Measurements from ENCODE around the gene TRDMT1.

Gene TRDMT1

DNA sequence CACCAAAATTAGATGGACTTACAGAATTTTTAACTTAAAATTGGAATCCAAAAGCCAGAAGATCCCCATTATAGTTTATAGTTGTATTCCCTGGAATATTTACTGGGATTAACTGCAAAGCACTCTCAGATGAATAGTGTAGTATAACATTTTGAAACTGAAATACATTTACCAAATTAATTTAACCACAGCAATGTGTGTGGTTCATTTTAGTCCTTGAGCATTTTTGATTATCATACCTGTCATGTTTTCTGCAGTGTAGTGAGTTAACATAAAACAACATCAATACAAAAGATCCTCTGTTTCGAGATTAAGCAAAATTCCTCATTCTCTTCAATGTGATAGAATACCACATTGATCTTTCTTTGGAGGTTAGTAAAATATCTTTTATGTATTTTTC lies 30.3 kb upstream of the TRDMT1 start:
- no peak for DNase-seq (ENCODE audit: low read depth)

DNA sequence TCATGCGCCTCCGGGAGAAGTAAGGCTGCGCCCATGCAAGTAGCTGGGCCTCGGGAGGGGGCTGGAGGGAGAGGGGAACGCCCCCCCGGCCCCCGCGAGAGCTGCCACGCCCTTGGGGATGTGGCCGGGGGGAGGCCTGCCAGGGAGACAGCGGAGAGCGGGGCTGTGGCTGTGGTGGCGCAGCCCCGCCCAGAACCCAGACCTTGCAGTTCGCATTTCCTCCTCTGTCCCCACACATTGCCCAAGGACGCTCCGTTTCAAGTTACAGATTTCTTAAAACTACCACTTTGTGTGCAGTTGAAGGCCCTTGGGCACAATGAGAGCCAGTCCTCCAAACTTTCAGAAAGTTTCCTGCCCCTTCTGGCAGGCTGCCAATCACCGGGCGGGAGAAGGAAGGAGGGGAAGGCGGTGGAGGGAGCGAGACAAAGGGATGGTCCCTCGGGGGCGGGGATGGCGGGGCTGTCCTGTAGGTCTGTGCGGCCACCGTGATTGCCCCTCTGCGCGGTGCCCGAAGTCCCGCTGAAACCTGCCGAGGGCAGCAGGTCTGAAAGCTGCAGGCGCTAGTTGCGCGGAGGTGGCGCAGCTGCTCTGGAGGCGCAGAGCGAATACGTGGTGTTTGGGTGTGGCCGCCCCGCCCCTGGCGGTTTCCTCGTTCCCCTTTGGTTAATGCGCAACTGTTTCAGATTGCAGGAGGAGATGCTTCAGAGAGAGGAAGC lies 28.7 kb upstream of the TRDMT1 start:
- DNase-seq (ENCODE audit: low read depth) = peak; percentile 73

DNA sequence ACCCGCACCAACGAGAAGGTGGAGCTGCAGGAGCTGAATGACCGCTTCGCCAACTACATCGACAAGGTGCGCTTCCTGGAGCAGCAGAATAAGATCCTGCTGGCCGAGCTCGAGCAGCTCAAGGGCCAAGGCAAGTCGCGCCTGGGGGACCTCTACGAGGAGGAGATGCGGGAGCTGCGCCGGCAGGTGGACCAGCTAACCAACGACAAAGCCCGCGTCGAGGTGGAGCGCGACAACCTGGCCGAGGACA lies 28.2 kb upstream of the TRDMT1 start:
- DNase-seq (ENCODE audit: low read depth) = no peak

DNA sequence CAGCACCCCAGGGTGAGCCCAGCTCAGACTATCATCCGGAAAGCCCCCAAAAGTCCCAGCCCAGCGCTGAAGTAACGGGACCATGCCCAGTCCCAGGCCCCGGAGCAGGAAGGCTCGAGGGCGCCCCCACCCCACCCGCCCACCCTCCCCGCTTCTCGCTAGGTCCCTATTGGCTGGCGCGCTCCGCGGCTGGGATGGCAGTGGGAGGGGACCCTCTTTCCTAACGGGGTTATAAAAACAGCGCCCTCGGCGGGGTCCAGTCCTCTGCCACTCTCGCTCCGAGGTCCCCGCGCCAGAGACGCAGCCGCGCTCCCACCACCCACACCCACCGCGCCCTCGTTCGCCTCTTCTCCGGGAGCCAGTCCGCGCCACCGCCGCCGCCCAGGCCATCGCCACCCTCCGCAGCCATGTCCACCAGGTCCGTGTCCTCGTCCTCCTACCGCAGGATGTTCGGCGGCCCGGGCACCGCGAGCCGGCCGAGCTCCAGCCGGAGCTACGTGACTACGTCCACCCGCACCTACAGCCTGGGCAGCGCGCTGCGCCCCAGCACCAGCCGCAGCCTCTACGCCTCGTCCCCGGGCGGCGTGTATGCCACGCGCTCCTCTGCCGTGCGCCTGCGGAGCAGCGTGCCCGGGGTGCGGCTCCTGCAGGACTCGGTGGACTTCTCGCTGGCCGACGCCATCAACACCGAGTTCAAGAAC lies 27.7 kb upstream of the TRDMT1 start:
- DNase-seq (ENCODE audit: low read depth) = peak; percentile 85

DNA sequence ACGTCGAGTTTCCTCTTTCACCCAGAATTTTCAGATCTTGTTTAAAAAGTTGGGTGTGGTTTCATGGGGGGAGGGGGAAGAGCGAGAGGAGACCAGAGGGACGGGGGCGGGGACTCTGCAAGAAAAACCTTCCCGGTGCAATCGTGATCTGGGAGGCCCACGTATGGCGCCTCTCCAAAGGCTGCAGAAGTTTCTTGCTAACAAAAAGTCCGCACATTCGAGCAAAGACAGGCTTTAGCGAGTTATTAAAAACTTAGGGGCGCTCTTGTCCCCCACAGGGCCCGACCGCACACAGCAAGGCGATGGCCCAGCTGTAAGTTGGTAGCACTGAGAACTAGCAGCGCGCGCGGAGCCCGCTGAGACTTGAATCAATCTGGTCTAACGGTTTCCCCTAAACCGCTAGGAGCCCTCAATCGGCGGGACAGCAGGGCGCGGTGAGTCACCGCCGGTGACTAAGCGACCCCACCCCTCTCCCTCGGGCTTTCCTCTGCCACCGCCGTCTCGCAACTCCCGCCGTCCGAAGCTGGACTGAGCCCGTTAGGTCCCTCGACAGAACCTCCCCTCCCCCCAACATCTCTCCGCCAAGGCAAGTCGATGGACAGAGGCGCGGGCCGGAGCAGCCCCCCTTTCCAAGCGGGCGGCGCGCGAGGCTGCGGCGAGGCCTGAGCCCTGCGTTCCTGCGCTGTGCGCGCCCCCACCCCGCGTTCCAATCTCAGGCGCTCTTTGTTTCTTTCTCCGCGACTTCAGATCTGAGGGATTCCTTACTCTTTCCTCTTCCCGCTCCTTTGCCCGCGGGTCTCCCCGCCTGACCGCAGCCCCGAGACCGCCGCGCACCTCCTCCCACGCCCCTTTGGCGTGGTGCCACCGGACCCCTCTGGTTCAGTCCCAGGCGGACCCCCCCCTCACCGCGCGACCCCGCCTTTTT lies 26.9 kb upstream of the TRDMT1 start, which contains the start of gene VIM:
VIM (plus strand) TSS at position 151 of the 925 bp plus-strand sequence. CDS start 1,182 bp downstream, outside the sequence.
- peak; percentile 84 for DNase-seq (ENCODE audit: low read depth)

DNA sequence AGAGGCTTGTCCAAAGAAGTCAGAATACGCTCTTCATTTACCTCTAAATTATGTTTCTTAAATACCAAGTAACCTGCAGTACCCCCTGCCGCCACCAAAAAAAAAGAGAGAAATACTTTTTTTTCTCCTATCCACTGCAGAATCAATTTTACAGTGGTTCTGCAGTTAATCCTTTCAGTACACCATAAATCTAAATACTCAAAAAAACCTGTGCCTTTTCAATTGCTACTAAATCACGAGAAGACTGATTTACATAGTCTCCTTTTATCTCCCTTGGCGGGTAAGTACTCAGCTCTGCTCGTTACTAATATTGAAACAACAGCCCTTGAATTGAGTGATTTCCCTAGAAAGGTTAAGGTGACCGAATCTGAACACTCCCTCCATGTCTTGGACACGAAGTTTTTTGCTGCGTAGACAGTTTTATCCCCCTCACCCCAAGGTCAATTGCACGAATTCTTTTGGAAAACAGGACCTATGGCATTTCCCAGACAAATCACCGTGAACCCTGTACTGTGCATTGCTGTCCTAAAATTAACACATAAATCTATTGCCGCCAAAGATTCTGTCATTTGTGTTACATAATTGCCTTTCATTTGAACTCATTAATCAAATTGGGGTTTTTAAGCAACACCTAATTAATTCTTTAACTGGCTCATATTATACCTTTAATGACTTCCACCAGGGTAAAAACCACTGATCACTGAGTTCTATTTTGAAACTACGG lies 26.1 kb upstream of the TRDMT1 start:
- DNase-seq (ENCODE audit: low read depth) = no peak

DNA sequence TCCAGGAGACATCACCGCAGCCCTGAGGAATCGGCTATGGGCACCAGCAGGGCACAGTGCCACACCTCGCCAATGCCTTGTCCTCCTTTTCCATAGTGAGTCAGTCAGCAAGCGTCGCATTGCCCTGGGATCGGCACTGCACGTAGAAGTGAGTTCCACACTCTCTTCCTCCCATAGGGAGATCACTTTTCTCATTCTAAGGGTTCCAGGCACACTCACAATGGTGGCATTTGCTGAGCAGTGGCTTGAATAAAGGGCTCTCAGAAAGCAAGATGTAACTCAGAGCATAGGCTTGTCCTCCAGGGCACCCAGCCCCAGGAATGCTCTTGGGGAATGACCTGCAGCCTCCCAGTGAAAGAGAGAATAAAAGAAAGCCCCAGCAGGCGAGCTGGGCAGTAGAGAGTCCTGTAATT lies 25.4 kb upstream of the TRDMT1 start:
- DNase-seq (ENCODE audit: low read depth) = no peak

DNA sequence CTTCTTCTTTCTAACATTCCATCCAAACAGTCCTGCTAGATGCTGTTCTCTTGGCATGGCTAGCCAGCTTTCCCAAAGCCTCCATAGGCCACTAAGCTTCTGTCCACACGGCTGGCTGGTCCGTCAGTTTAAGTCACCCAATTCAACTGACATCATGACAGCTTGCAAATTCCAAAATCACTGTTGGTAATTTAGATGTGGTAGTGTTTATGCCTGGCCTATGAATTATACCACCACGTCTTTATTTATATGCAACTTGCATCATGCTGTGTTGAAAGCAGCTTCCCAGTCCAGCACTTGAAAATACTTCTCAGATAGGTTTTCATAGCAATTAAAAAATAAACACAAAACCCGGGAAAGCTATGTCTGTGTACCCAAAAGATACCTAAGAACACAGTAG lies 24.3 kb upstream of the TRDMT1 start:
- no peak for DNase-seq (ENCODE audit: low read depth)

DNA sequence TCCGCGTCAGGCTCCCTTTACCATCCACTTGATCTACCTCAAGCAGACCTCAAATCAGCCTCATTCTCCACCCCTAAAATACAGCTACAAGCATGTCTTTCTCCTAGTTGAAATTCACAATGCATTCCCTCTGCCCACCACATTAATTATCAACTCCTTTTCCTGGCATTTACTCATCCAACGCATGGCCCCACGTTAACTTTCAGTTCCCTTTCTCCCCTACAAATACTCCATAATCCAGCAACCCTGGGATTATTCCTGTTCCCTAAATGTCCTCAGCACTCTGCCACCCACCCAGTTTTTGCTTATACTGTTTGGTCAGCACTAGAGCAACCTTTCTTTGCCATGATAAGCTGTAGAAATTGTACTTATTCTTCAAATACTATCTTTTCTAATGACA lies 20.9 kb upstream of the TRDMT1 start:
- DNase-seq (ENCODE audit: low read depth) = no peak

DNA sequence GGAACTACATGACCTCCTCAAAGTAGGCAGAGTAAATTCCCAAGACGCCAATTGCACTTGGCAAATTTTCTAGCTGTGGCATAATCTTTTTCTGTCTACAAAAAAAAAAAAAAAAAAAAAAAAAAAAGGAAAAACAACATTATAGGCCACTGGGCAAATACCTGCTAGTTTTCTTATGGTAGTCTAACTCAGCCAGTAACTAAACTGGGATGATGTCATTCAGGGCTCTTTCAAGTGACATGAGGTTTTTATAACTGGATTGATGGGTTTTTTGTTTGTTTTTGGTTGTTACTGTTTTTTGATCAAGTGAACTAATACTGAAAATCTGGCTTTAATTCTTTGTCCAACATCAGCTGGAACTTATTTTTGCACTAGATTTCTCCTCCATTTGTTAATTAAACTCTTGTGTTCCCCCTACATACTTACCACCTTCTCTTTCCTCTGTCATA lies 19.2 kb upstream of the TRDMT1 start:
- DNase-seq (ENCODE audit: low read depth) = no peak

DNA sequence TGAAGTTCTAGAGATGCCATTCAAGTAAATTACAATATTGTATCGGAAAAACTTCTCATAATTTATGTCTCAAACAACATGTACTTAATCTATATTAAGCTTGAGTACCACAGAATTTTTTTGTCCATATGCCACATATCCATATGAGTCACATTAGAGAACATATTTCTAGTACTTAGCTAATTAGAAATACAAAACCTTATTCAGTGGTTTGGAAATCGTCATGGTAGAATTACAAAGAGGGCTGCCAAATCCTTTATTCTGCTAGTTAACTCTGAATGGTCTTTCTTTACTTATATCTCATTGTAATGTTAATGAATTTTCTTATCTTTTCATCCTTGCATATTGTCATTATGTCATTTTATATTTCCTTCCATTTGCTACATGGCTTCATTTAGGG lies 17.6 kb upstream of the TRDMT1 start:
- DNase-seq (ENCODE audit: low read depth) = no peak

DNA sequence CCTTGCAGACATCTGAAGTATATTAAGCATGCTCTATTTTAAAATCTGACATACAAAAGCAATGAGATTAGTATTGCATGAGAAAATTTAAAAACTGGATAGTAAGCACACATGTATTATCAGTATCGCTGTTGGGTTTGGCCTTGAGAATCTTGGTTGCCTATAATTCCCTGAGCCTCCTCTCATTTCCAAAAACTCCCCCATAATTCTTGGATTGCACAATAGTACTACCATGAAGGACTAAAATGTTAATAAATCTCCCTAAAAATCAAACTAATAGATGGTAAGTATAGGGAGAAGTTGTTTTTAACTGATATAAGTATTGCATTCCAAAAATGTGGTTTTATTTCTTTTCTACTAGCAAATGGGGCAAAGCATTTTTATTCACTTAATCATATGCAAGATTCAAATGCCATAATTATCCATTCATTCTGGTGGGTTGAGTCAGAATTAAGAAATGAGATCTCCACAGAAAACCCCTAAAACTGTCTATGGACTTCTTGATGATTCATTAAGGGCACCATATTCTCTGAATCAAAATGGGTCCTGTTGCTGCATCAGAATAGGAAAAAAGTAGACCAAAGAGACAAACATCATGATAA lies 16.3 kb upstream of the TRDMT1 start:
- DNase-seq (ENCODE audit: low read depth) = no peak

DNA sequence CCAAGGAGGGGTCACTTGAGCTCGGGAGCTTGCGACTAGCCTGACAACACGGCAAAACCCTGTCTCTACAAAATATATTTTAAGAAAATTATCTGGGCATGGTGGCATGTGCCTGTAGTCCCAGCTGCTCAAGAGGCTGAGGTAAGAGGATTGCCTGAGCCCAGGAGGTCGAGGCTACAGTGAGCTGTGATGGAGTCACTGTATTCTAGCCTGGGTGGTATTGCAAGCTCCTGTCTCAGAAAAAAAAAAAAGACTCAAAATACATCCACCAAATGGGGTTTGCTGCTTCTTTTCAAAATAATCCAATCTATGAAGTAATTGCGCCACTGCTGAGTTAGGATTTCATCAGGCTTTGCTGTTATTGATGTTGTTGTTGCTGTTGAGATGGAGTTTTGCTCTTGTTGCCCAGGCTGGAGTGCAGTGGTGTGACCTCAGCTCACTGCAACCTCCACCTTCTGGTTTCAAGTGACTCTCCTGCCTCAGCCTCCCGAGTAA lies 15.5 kb upstream of the TRDMT1 start:
- no peak for DNase-seq (ENCODE audit: low read depth)

DNA sequence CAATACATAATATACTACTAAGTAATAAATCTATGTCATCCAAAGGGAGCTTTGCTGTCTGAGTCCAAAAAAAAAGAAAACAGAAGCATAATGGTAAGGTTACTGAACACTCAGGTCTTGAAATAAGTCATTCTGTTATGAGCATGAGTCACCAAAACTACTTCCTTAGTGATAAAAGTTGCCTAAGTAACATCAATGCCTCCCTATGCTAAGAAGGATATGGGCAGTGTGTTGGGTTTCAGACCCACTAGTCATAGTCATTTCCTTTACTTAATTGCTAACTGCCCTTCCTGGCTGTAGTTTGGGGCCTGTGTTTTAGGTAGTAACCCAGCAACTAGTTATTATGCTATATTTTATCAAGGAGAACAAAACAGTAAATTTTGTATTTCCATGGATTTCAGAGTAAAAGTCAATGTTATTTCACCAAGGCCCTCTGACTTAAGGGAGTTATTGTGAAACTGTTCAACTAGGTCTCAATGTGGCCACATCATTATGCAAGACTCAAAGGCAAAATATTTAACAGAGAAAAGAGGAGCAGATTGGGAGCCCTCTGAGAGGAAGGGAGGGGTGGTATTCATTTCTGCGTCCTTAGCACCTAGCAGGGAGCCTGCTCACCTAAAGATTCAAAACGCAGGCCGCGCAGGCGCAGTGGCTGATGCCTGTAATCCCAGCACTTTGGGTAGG lies 14.9 kb upstream of the TRDMT1 start:
- peak; percentile 46 for DNase-seq (ENCODE audit: low read depth)

DNA sequence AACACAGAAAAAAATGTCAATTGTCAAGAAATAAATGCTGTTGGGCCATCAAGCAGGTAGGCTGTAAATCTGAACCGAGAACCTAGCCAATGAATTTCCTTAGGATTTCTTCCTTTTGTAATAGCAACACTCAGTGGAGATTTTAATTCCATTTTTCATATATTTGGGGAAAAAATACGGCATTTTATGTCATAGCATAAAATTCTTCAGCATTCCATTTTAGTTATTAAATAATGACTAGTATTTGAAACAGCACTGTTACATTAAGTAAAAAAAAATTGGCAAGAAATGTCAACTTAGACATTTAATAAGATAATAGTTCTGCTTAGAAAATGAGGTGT lies 14.3 kb upstream of the TRDMT1 start:
- no peak for DNase-seq (ENCODE audit: low read depth)

DNA sequence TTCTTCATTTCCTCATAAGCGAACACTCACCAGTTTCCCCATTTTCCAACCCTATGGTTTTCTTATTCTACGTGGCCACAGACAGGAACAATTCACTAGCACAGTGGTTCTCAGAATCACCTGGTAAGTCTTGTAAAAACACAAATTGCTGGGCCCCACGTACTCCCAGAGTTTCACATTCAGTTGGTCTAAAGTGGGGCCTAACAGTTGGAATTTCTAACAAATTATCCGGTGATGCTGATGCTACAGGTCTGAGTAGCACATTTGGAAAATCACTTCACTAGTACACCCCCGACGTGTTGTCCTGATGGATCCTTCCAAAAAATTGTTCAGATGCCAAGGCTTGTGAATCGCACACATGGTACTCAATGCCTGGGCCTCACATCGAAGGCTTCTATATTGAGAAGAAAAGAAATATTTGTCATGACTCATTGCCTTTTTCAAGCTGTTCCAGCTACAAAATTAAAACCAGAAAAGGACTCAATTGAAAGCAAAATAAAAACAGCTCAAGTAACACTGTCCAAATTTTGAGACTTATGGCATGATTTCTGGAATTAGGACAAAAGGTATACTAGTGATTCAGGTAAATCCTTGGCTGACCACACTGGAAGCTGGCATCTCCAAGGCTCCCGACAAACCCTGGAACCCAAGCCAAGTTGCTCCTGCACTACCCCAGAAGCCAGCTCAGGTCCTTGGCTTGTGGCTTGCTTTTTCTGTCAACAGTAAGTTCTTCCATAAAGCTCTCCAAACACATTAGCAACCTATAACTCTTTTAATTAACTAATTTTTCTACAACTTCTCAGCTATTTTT lies 13.7 kb upstream of the TRDMT1 start:
- no peak for DNase-seq (ENCODE audit: low read depth)

DNA sequence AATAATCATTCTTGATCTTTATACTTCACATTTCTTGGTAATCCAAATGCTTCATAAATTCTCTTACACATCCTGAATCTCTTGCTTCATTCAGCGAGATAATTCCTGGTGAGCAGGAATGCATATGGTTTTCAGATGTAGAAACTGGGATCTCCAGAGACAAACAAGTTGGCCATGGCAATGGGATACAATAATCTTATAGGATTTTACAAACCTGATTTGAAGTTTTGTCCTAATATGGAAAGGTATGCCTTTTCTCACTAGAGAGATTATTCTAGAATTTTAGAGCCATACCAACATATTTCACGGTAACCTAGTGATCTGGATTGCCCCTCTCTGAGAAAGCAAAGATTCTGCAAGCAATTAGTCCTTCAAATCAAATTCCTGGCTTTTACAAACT lies 13.1 kb upstream of the TRDMT1 start:
- no peak for DNase-seq (ENCODE audit: low read depth)

DNA sequence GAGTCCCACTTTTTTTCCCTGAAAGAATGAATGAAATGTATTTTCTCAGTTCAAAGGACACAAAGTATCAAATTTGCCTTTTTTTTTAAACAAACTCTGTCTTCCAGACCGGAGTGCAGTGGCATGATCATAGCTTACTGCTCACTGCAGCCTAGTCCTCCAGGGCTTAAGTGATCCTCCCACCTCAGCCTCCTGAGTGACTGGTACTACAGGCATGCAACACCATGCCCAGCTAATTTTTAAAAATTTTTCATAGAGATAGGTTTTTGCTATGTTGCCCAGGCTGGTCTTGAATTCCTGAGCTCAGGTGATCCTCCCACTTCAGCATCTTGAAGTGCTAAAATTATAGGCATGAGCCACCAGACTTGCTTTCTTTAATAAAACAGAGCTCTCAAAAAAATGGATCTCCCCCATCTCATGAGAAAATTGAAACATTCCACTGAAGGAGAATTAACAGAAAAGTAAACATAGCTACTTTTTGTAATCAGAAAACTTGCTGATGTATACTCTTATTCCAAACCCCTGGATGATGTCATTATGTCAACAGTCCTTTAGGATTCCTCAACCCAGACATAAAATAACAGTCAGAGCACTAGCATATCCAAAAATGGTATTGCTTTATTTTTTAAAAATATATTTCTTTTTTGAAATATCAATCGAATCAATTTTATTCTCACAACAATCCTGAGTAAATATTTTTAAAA lies 12.3 kb upstream of the TRDMT1 start:
- DNase-seq (ENCODE audit: low read depth) = no peak

DNA sequence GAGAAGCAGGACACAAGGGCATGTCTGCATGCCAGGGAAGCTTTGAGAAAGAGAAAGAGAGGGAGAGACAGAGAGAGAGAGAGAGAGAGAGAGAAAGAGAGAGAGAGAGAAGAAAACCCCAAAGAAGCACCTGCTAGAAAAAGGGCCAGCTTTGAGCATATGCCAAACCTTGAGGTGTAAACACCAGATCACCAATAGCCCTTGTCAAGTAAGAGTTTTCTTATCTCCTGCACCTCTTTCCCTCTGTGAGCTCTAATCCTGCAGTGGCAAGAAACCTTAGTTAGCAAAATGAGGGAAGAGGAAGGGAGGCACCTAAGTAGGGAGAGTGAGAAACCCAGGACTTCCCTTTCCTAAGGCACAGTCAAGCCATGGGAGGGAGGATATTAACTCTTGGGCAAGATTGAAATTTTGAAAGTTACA lies 11.3 kb upstream of the TRDMT1 start:
- no peak for DNase-seq (ENCODE audit: low read depth)

DNA sequence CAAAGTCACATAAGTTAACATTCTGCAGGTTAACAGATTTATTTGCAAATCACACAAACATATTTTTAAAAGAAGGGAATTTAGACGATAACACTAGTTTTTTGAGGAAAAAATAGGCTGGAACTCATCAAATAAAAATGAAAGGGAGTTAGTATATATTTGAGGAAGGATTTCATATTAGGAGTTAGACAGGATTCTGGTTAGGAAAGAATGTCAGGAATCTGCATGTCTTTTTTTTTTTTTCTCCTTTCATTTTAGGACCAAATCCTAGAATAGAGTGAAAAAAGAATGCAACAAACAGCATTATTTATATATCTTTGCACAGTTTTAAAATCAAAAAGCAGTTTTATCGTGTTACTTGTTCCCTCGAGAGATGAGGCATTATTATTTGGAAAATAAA lies 8.9 kb upstream of the TRDMT1 start:
- DNase-seq (ENCODE audit: low read depth) = no peak
